Measurements from ENCODE around the gene MITF. TPM values are rescaled to one million over a fixed set of nuclear protein-coding genes. Genes with fewer than 3 reads are reported as not detected.
A peak's percentile ranks its signal among the peaks of the same experiment; 100 is the strongest.

Gene MITF
- total RNA-seq, 4 donors from 2014 or later = 2.1 to 9.1 (median 4.7) TPM

DNA sequence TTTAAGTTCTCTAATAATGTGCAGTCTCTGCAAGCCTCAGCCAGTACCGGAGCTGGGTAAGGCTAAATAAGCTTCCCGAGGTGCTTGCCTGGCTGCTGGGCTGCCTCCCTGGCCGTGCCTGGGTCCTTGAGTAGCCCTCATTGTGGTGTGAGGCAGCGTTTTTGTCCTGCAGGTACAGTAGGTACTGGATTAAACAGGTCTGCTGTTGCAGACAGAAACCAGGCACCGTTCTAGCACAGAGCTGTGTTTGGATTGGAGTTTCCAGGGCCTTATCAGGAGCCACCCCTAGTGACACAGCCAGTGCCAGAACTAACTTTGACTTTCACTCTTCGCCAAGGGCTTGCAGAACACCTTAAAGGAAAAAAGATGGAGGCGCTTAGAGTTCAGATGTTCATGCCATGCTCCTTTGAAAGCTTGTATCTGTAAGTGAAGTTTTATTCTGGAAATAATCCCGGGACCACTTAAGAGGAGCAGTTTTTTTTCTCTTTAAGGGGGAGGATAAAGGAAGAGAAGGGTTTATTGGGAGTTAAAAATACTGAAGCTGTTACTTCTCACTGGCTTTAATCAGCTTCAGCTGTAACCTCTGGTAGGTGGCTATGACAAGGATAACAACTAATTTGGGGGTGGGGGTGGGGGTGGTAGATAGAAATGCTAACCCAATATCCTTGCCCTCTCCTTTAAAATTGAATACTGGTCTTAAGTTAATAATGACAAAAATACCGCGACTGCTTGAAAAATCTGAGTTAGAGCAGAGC is 126.8 kb downstream of the MITF start:
- Histone ChIP-seq H3K4me1 (no peaks in the 10 kb centered on the region), H3K36me3 (no peaks in the 10 kb centered on the region), H3K4me3 (no peak overlapping the region), H3K9me3 (no peaks in the 10 kb centered on the region), H3K27me3 (no peaks in the 10 kb centered on the region), H3K27ac (peak overlapping the region in 1 of 4 donors; percentile 36)
- no peak for DNase-seq
- TF ChIP-seq CTCF (IDR thresholded peaks at IDR 0.05) (no peak), POLR2A (IDR thresholded peaks at IDR 0.05) (no peak)

- H3K9me3 ChIP-seq = no peaks in the 10 kb centered on the region
- H3K4me1 ChIP-seq = no peaks in the 10 kb centered on the region
- H3K27ac ChIP-seq = peak overlapping the region in 1 of 4 donors; percentile 32
- H3K36me3 ChIP-seq = no peaks in the 10 kb centered on the region
- no peak for DNase-seq
- no peak overlapping the region for H3K4me3 ChIP-seq
- H3K27me3 ChIP-seq = no peaks in the 10 kb centered on the region
- TF ChIP-seq POLR2A (IDR thresholded peaks at IDR 0.05) (no peak), CTCF (IDR thresholded peaks at IDR 0.05) (no peak)
These were observed 127.9 kb downstream of the MITF start for GRCh38 chr3:69866988-69867720.

DNA sequence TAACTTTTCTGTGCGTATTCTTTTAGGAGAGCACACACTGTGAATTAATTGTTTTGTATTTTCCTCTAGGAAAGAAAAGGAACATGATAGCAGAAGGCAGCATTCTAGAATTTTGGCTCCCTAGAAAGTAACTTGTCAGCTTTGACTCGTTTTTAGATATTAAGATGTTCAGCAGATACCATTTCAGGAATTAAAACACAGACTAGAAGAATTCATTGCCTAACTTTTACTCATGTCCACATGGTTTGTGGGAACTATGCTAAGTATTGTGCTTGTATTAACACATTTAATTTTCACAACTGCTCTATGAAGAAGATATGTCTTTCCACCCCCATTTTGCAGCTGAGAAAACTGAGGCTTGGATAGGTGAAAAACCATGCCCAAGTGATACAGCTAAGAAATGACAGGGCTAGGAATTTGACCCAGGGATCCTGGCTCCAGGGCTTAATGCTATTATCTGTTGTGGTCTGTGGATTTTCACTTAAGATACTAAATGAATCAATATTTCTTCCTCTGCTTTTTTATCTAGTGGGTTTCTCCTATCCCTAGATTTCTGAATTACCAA is 128.8 kb downstream of the MITF start:
- Histone ChIP-seq H3K4me3 (no peak overlapping the region), H3K4me1 (no peaks in the 10 kb centered on the region), H3K27me3 (no peaks in the 10 kb centered on the region), H3K36me3 (no peaks in the 10 kb centered on the region), H3K27ac (peak overlapping the region in 1 of 4 donors; percentile 40), H3K9me3 (no peaks in the 10 kb centered on the region)
- TF ChIP-seq CTCF (IDR thresholded peaks at IDR 0.05) (no peak), POLR2A (IDR thresholded peaks at IDR 0.05) (no peak)
- no peak for DNase-seq

DNA sequence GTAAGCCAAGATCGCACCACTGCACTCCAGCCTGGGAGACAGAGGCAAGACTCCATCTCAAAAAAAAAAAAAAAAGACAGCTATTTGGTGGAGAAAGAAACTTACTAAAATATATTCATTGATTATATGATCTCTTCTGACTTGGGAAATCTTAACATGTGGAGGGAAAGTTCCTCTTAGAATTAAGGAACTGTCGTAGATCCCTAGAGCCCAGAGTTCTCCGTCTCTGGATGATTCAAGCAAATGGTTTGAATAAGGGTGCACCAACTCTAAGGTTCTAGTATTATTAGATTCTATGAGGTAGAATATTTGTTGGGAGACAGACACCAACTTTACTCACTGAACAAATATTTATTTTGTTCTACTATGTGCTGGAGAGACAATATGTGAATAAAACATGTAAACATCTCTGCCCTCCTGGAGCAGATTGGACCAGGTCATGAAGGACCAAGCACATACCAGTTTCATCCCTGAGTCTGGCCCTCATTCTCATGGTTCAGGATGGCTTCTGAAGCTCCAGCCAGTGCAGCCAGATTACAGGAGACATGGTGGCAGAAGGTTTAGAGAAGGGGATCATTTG is 129.7 kb downstream of the MITF start:
- Histone ChIP-seq H3K4me3 (no peak overlapping the region), H3K9me3 (no peaks in the 10 kb centered on the region), H3K4me1 (no peaks in the 10 kb centered on the region), H3K27ac (no peak overlapping the region), H3K36me3 (no peaks in the 10 kb centered on the region), H3K27me3 (no peaks in the 10 kb centered on the region)
- TF ChIP-seq POLR2A (IDR thresholded peaks at IDR 0.05) (no peak), CTCF (IDR thresholded peaks at IDR 0.05) (no peak)
- no peak for DNase-seq

DNA sequence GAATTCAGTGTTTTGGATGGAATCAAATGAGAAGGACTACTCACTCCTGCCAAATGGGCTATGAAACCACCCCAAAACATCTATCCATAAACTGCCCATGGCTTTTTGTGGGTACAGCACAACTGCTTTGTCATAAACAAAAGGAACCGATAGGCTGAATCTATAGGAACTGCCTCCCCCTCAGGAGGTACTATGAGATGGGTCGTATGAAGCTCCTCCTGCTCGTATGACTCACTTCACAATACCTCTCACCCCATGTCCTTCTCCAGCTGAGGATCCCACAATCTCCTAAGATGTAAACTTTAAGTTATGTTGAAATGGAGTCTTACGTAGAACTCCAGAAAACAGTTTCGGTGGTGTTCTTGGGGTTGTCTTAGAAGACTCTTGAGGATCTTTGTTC is 130.4 kb downstream of the MITF start:
- TF ChIP-seq CTCF (IDR thresholded peaks at IDR 0.05) = no peak
- no peak for TF ChIP-seq POLR2A (IDR thresholded peaks at IDR 0.05)
- H3K4me3 ChIP-seq = no peak overlapping the region
- H3K27ac ChIP-seq = no peak overlapping the region
- DNase-seq = no peak
- no peaks in the 10 kb centered on the region for H3K27me3 ChIP-seq
- H3K9me3 ChIP-seq = no peaks in the 10 kb centered on the region
- no peaks in the 10 kb centered on the region for H3K36me3 ChIP-seq
- no peaks in the 10 kb centered on the region for H3K4me1 ChIP-seq
